ENCODE measurements around the gene RNF169.
"Not testable (repeated sequence)": the region's sequence is repeated elsewhere in the genome, so short reads cannot be mapped to it uniquely, and the experiment has no call there.

The RNF169 gene

GRCh38 chr11:74824285-74824982, 75.8 kb downstream of the RNF169 start:
- no peak for DNase-seq (ENCODE audit: low read depth)

GRCh38 chr11:74825596-74825995, 76.9 kb downstream of the RNF169 start:
- not testable (repeated sequence) for DNase-seq (ENCODE audit: low read depth)

GRCh38 chr11:74826901-74827300, 78.3 kb downstream of the RNF169 start:
- no peak for DNase-seq (ENCODE audit: low read depth)

DNA sequence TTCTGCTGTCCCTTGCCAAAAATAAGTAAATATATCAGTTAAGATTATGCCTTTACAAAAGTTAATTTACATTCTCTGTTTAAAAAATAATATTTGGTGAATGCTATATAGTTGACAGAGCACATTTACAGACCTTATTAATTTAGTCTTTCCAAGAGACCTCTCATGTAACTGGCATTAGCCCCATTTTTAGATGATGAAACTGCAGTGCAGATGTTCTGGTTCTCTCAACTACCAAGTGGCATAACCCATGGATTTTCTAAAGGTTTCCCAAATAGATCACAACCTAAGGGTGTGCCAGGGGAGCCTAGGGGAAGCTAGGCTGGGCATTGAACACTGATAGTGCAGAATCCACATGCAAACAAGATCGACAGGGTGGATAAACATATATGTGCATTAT, 88.5 kb downstream of the RNF169 start:
- no peak for DNase-seq (ENCODE audit: low read depth)

DNA sequence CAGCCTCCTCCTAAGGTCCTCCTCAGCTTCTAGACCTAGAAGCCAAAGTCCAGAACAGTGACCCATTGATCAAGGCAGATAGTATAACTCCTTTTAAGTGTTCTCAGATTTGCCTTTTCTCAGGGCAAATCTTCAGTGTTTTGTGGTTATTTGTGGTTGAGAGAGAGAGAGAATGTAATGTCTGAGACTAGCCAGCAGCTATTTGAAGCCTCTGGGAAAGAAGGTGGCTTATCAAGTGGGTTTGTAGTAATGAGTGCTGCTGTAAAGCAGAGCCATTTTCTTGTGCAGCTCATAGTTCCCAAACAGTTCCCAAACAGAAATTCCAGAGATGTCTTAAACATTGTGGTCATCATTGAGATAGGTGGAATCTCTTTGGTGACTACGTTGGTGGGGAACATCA, 89.5 kb downstream of the RNF169 start:
- no peak for DNase-seq (ENCODE audit: low read depth)

DNA sequence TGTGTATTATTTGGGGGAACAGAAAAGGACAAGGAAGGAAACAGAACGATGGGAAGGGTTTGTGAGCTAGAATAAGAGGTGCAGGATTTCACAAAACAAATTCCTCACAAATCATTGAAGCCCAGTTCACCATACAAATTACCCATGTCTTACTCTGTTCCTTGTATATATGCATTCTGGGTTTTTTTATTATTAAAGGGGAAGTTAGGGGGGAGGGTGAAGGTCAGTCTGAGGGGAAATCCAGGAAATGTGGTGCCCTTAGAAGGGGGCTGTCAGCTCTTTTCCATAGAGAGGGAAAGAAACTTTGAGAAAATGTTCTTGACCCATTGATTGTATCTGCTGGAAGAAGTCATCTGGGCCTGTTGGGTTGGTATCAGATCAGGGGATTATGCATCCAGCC, 90.8 kb downstream of the RNF169 start:
- no peak for DNase-seq (ENCODE audit: low read depth)

DNA sequence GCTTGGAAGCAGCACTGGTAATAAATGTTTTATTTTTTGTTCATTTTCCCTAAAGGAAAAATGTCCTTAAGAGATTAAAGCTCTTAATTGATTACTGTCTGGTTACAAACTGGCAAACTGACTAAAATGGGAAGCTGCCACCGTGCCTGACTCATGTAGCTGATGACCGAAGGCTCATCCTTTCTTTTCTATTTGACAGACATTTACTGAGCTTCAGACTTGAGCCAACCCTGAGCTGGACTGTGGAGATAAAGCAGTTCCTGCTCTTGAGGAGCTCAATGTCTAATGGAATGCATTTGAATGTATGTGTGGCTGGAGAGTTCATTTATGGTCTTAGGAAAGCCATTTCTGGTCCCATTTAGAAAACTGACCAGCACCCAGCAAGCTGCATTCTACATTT, 91.3 kb downstream of the RNF169 start:
- DNase-seq (ENCODE audit: low read depth): no peak

- no peak for DNase-seq (ENCODE audit: low read depth)
These were observed 91.8 kb downstream of the RNF169 start for GRCh38 chr11:74840486-74840885.

DNA sequence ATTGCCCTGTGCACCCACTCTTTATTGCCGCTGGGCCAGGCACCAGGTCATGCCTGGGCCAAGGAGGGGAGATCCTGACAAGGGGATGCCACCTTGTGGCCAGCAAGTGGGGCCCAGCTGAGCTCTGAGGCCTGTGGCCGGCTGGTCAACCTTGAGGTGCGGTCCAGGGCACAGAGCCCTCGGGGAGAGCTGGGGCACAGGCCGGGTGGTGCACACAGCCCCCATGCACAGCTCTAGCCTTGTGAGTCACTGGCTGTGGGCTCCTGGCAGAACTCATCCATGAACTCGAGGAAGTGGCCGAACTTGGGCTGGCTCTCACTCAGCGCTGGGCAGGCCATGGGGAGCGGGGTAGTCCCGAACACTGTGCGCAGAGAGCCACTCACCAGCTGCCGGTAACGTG, 94.3 kb downstream of the RNF169 start:
- no peak for DNase-seq (ENCODE audit: low read depth)

- DNase-seq (ENCODE audit: low read depth): no peak
These were observed 95.4 kb downstream of the RNF169 start for GRCh38 chr11:74844072-74844471.

- no peak for DNase-seq (ENCODE audit: low read depth)
These were observed 96.2 kb downstream of the RNF169 start for GRCh38 chr11:74844865-74845264.

GRCh38 chr11:74845978-74846517, 97.4 kb downstream of the RNF169 start:
- no peak for DNase-seq (ENCODE audit: low read depth)

GRCh38 chr11:74846770-74847169, 98.1 kb downstream of the RNF169 start:
- no peak for DNase-seq (ENCODE audit: low read depth)

GRCh38 chr11:74847395-74847794, 98.7 kb downstream of the RNF169 start:
- no peak for DNase-seq (ENCODE audit: low read depth)

DNA sequence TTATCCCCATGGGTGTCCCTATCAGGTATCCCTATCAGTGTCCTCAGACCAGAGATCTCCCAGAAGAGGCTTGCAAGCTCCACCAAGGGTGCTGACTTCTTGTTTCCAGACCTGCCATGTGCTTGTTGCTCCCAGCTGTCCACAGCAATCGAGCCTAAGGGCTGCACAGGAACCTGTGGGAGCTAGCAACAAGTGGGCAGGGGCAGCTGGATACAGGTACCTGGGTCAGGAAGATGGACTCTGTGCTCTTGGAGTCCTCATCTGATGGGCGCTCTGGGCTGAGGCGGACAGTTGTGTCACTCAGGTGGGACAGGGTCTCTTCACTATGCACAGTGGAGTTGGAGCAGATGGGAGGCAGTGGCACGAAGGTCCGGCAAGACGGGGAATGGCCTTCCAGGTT, 99.2 kb downstream of the RNF169 start:
- DNase-seq (ENCODE audit: low read depth): no peak

DNA sequence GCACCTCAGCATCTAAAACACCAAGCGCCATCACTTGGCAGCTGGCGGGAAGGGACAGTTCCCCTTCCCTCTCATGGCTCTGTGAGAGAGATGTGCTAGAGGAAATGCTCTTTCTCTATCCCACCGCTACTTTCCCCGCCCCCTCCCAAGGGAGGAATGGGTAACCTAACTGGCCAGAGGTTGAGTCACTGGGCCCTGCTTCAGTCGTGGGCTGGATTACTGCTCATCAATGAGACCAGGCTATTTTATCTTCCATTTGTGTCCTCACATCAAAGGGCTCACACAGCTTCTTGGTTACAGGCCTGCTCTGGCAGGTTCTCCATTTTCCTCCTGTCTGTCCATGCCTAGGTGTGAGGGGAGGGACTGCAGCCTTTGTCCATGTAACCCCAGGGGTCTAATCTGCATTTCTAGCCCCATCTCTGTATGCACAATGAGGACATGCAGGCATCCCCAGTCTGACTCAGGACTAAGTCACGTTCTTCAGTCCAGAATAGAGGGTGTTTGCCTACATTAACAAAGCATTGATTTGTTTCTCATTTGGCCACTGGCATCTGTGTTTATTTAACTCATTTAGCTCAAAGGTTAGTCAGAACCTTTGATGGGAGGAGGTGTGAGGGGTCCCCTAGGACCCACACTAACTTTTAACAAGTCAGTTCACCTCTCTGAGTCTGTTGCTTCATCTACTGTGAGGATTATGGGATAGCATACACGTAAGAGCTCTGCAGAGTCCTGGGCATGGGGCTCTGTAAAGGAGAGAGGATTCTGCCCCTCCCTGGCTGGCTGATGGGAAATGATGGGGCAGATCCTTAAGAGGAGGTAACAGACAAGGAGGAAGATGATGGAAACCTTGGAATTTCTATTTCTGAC, 101.1 kb downstream of the RNF169 start:
- DNase-seq (ENCODE audit: low read depth): no peak

DNA sequence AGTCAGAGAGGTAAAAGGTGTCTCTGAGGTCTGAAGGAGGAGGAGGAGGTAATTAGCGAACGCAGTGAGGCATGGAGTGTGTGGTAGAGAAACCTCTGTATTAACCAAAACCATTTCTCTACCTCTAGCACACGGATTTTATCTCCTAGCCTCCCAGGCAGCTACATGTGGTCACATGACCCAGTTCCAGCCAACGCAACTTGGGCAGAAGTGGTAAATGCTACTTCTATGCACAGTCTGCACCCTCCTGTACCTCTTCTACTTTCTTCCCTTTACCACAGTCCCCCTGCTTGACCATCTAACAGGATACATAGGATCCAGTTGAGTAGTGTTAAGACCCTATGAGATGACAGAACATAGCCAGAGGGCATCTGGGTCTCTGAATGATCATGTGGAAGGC, 104.6 kb downstream of the RNF169 start:
- DNase-seq (ENCODE audit: low read depth): no peak

DNA sequence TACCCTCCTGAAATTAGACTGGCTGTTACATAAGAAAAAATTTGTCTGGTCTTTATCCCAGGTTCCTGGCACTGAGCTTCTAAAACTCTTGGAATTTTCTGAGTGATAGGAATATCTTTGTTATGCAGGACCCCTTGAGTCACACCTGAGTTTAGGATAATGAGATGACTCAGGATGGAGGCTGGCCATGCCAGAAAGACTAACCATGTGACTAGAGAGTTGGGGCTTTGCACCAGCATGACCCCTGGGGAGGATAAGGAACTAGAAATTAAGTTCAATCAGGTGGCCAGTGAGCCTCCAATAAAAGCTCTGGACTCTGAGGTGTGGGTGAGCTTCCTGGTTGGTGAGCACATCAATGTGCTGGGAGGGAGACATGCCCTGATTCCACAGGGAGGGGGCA, 112.1 kb downstream of the RNF169 start:
- no peak for DNase-seq (ENCODE audit: low read depth)

DNA sequence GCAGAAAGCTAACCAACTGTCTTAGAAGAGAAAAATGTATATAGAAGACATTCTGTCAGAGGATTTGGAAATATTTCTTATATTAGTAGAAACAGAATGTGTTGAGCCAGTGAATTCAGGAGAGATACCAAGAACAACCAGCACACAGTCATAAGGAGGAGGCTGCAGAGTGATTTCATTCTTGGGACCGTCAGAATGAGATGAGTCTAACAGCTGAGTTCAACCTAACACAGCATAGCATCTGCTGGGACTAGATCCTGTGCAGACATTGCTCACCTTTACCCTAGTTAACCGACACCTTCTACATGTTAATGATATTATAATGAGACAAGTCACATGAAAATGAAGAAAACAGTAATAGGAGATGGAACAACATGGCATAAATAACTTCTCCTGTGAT, 114.8 kb downstream of the RNF169 start:
- no peak for DNase-seq (ENCODE audit: low read depth)

GRCh38 chr11:74866557-74866956, 117.9 kb downstream of the RNF169 start:
- DNase-seq (ENCODE audit: low read depth): no peak

DNA sequence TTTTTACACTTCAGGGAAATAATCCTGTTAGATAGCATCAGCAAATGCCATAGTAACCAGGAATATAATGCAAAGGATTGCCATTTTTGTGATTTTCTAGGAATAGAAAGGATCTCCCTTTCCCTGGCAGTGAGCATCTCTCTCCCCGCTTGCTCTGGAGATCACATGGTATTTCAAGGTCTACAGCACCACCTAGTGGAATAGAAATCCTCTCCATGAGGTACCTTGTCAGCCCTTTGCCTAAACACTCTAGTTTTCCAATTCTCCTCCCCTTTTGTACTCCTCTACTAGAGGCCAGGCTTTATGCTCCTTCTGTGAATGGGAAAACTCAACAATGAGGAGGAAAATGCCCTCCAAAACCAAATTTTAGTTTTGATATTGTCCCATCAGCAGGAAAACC, 121.8 kb downstream of the RNF169 start:
- DNase-seq (ENCODE audit: low read depth): no peak

DNA sequence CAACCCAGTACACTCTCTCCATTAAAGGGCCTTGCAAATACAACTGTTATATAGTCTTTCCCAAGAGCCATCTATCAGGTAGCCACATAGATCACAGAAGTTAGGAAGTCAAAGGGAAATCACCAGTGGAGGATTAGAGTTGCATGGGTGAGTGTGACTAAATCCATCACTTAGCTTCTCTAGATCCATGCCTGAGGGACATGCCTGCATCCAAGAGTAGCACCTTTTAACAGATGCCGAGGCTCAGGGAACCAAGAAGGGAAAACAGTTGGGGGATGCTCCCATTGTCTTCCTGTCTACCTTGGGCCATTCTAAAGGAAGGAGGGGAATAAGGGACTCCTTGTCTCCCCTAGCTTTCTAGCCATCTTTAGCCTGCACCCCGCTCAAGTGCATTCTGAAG, 122.4 kb downstream of the RNF169 start:
- no peak for DNase-seq (ENCODE audit: low read depth)

GRCh38 chr11:74877132-74877531, 128.5 kb downstream of the RNF169 start:
- no peak for DNase-seq (ENCODE audit: low read depth)

Data from stimulated activated CD8-positive, alpha-beta memory T cell treated with anti-CD3 and anti-CD28 coated beads, Interleukin-12 subunit alpha, Interleukin-12 subunit beta, amount 100 ng/mL, for 4 hours (primary cell).